ENCODE measurements around the gene JMJD4. TPM values are rescaled to one million over a fixed set of nuclear protein-coding genes. Genes with fewer than 3 reads are reported as not detected.

Gene JMJD4
- total RNA-seq, 4 donors from 2014 or later = 13.4 to 20.0 (median 16.7) TPM

- TF ChIP-seq CTCF (IDR thresholded peaks at IDR 0.05) (no peak), POLR2A (IDR thresholded peaks at IDR 0.05) (no peak)
- Histone ChIP-seq H3K9me3 (no peaks in the 10 kb centered on the region), H3K4me1 (peaks cover 10 to 52% (median 12%) of the 10 kb centered on the region in 3 donors), H3K4me3 (no peak overlapping the region), H3K27ac (no peak overlapping the region), H3K27me3 (no peaks in the 10 kb centered on the region), H3K36me3 (peaks cover 0 to 50% (median 6%) of the 10 kb centered on the region in 3 donors)
- WGBS, 2 donors = 56 to 68% methylated on average over 7 to 10 of the region's 19 CpGs
- intact Hi-C loops (cut with DNase I) = loop anchor here (10.0 kb wide), 1 partner anchor 265 kb away; no protein-coding TSS in a partner anchor
- DNase-seq = no peak
Observed at GRCh38 chr1:227749916-227750710, 15.0 kb upstream of the JMJD4 start.

- Histone ChIP-seq H3K36me3 (peaks cover 0 to 50% (median 6%) of the 10 kb centered on the region in 3 donors), H3K27ac (peak overlapping the region in 1 of 4 donors; percentile 33), H3K4me1 (peaks cover 9 to 56% (median 17%) of the 10 kb centered on the region in 3 donors), H3K27me3 (no peaks in the 10 kb centered on the region), H3K9me3 (no peaks in the 10 kb centered on the region), H3K4me3 (no peak overlapping the region)
- no peak for DNase-seq
- intact Hi-C loops (cut with DNase I) = loop anchor here (10.0 kb wide), 1 partner anchor 264 kb away; no protein-coding TSS in a partner anchor
- 55 to 72% methylated on average over 6 to 7 of the region's 7 CpGs for WGBS, 2 donors
- TF ChIP-seq CTCF (IDR thresholded peaks at IDR 0.05) (no peak), POLR2A (IDR thresholded peaks at IDR 0.05) (no peak)
Observed at GRCh38 chr1:227749225-227749624, 14.1 kb upstream of the JMJD4 start.

- Histone ChIP-seq H3K4me3 (no peak overlapping the region), H3K27me3 (no peaks in the 10 kb centered on the region), H3K9me3 (no peaks in the 10 kb centered on the region), H3K27ac (peak overlapping the region in 2 of 4 donors; percentile 29 to 33), H3K4me1 (peaks cover 4 to 52% (median 15%) of the 10 kb centered on the region in 3 donors), H3K36me3 (peaks cover 0 to 50% (median 6%) of the 10 kb centered on the region in 3 donors)
- TF ChIP-seq CTCF (IDR thresholded peaks at IDR 0.05) (no peak), POLR2A (IDR thresholded peaks at IDR 0.05) (no peak)
- no peak for DNase-seq
- intact Hi-C loops (cut with DNase I) = loop anchor here (10.0 kb wide), 1 partner anchor 264 kb away; no protein-coding TSS in a partner anchor
- WGBS, 2 donors = 51 to 54% methylated on average over 6 of the region's 7 CpGs
Observed at GRCh38 chr1:227748496-227749182, 13.5 kb upstream of the JMJD4 start.

DNA sequence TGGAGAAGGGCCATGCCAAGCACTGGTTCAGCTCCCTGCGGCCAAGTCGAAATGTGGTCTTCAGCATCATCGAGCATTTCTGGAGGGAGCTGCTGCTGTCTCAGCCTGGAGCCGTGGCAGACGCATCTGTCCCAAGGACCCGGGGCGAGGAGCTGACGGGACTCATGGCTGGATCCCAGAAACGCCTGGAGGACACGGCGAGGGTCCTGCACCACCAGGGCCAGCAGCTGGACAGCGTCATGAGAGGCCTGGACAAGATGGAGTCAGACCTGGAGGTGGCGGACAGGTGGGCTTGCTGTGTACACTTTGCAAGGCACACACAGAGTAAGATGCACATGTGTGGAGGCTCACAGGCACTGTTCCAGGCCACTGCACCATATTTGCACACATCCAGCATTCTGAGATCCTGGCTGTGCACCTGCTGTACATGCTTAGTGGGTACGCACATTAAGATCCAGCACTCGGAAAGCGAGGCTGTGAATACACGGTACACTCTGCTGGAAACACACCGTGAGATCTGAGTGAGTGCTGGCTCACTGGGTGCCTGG lies 12.9 kb upstream of the JMJD4 start:
- H3K4me1 ChIP-seq = peaks cover 3 to 46% (median 12%) of the 10 kb centered on the region in 3 donors
- no peak overlapping the region for H3K4me3 ChIP-seq
- 89 to 92% methylated on average over 4 to 7 of the region's 18 CpGs for WGBS, 2 donors
- DNase-seq = no peak
- H3K36me3 ChIP-seq = peaks cover 0 to 50% (median 6%) of the 10 kb centered on the region in 3 donors
- H3K27ac ChIP-seq = peak overlapping the region in 2 of 4 donors; percentile 1 to 29
- TF ChIP-seq CTCF (IDR thresholded peaks at IDR 0.05) = no peak
- no peak for TF ChIP-seq POLR2A (IDR thresholded peaks at IDR 0.05)
- intact Hi-C loops (cut with DNase I) = loop anchor here (10.0 kb wide), 1 partner anchor 263 kb away; no protein-coding TSS in a partner anchor
- no peaks in the 10 kb centered on the region for H3K9me3 ChIP-seq
- H3K27me3 ChIP-seq = no peaks in the 10 kb centered on the region
